ENCODE results near the gene DNAH7.
"Not testable (repeated sequence)": the region's sequence is repeated elsewhere in the genome, so short reads cannot be mapped to it uniquely, and the experiment has no call there.

DNAH7 gene

GRCh38 chr2:195697681-195698220, 370.9 kb downstream of the DNAH7 start:
- DNase-seq (ENCODE audit: insufficient read length) (no peak), FAIRE-seq (no peak)
- TF ChIP-seq POLR2AphosphoS5 (IDR thresholded peaks at IDR 0.05; ENCODE audit: low read depth, low read length) (no peak), TAF1 (IDR thresholded peaks at IDR 0.05; ENCODE audit: borderline replicate concordance, low read depth, low read length) (no peak), POLR2A (IDR thresholded peaks at IDR 0.05; ENCODE audit: low read depth, low read length) (no peak)

- FAIRE-seq, result no peak
- TF ChIP-seq POLR2A (IDR thresholded peaks at IDR 0.05; ENCODE audit: low read depth, low read length) (no peak), POLR2AphosphoS5 (IDR thresholded peaks at IDR 0.05; ENCODE audit: low read depth, low read length) (no peak), TAF1 (IDR thresholded peaks at IDR 0.05; ENCODE audit: borderline replicate concordance, low read depth, low read length) (no peak)
- DNase-seq (ENCODE audit: insufficient read length), result no peak
These were observed 372.6 kb downstream of the DNAH7 start for GRCh38 chr2:195696012-195696411.

- FAIRE-seq (no peak), DNase-seq (ENCODE audit: insufficient read length) (no peak)
- no peak for TF ChIP-seq POLR2A (IDR thresholded peaks at IDR 0.05; ENCODE audit: low read depth, low read length)
- no peak for TF ChIP-seq TAF1 (IDR thresholded peaks at IDR 0.05; ENCODE audit: borderline replicate concordance, low read depth, low read length)
- no peak for TF ChIP-seq POLR2AphosphoS5 (IDR thresholded peaks at IDR 0.05; ENCODE audit: low read depth, low read length)
These were observed 373.5 kb downstream of the DNAH7 start for GRCh38 chr2:195695002-195695631.

DNA sequence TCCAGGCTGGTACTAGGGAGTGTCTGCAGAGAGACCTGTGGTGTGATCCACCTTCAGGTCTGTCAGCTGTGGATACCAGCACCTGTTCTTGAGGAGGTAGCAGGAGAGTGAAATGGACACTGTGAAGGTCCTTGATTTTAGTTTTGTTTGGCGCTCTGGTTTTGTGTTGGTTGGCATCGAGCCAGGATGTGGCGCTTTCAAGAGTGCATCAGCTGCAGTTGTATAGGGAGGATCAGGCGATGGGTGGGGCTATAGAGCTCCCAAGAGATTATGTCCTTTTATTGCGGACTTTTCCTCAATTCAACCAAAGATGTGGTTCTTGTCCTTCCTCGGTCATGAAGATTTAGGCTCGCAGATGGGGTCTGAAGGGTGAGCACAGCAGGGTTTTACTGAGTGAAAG, 374.1 kb downstream of the DNAH7 start:
- TF ChIP-seq TAF1 (IDR thresholded peaks at IDR 0.05; ENCODE audit: borderline replicate concordance, low read depth, low read length) (no peak), POLR2AphosphoS5 (IDR thresholded peaks at IDR 0.05; ENCODE audit: low read depth, low read length) (no peak), POLR2A (IDR thresholded peaks at IDR 0.05; ENCODE audit: low read depth, low read length) (no peak)
- FAIRE-seq, result no peak
- no peak for DNase-seq (ENCODE audit: insufficient read length)

DNA sequence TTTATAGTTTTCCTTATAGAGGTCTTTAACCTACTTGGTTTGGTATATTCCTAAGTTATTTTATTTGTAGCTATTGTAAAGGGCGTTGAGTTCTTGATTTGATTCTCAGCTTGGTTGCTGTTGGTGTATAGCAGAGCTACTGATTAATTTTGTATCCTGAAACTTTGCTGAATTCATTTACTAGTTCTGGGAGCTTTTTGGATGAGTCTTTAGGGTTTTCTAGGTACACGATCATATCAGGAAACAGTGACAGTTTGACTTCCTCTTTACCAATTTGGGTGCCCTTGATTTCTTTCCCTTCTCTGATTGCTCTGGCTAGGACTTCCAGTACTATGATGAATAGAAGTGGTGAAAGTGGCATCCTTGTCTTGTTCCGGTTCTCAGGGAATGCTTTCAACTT, 376.1 kb downstream of the DNAH7 start:
- FAIRE-seq; DNase-seq (ENCODE audit: insufficient read length): not testable (repeated sequence)

Data from GM12892 (cell line).